ENCODE data around the gene HMGCR.

HMGCR gene

DNA sequence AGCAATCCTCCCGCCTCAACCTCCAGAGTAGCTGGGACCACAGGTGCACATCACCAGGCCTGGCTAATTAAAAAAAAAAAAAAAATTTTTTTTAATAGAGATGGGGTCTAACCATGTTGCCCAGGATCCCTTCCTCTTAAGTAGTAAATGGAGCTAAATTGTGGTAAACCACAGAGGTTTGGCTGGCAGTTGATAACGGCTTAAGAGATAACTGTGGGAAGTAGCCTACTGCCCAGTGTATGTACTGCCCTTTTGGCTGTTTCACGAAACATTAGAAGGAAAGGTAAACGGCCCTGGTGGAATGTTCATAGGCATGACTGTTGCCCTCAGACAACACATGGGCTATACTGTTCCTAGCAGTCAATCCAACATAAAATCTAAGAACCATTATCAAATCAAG, 44.4 kb downstream of the HMGCR start:
- no peak for DNase-seq (ENCODE audit: low read depth)

GRCh38 chr5:75384218-75384617, 47.2 kb downstream of the HMGCR start:
- DNase-seq (ENCODE audit: low read depth), result no peak

DNA sequence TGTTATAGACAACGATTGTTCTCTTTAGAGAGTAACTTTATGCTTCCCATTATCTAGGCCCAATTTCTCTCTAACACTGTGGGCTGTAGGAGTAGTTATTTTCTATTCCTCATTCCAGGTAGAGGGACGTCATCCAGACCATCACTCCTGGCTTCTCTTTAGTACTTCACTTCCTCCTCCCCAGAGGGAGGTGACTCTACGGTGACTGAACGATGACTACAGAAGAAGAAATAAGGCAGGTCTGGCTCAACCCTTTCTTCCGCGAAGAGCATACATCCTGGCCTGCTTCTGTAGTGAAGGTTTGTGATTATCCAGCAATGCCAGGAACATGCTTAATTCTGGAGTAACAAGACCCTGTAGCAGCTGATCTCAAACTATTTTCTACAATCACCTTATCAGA, 50.8 kb downstream of the HMGCR start:
- no peak for DNase-seq (ENCODE audit: low read depth)

DNA sequence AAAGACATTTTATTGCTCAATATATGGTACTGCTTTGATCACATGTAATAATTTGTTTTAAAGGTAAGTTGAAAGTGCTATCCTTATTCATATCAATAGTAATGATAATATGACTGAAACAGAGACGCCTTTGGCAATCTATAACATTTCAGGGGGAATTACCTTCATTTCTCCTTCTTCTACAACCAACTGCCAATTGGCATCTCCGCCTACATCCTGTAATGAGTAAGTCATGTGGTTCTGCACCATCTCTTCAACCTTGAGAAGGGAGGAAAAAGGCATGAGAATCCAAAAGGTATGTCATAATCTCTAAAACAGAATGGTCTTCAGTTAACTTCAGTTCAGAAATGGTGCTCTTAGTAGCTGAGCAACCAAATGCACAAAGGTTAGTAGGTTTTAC, 52.4 kb downstream of the HMGCR start:
- DNase-seq (ENCODE audit: low read depth), result no peak

GRCh38 chr5:75395277-75395676, 58.3 kb downstream of the HMGCR start:
- DNase-seq (ENCODE audit: low read depth), result no peak

- no peak for DNase-seq (ENCODE audit: low read depth)
Observed at GRCh38 chr5:75405296-75405695, 68.3 kb downstream of the HMGCR start.

Data from fibroblast of the conjunctiva (primary cell).